Caco-2 (cell line): ENCODE data around the gene SNX4. TPM values are rescaled to one million over a fixed set of nuclear protein-coding genes. Genes with fewer than 3 reads are reported as not detected.

Source experiments
- BruUV-seq: library from RNA; stranded (reverse); fragments of 400-500 nt; replicated peaks from 2 replicates; lab custom pipeline; 2021; lab: Mats Ljungman, UMichigan
- CTCF ChIA-PET: fragments of 300-600 bp; sonication (Branson Sonifier 250); formaldehyde crosslinking; loops from one replicate; lab custom pipeline; 2022; ENCODE audit warnings: antibody characterized with exemption; lab: Charles Lee
- POLR2A ChIA-PET: fragments of 300-600 bp; sonication (Branson Sonifier 250); formaldehyde crosslinking; loops from one replicate; lab custom pipeline; 2022; ENCODE audit warnings: antibody characterized with exemption; lab: Charles Lee
- DNase-seq, 2 experiments: peaks; one replicate each; pipeline versions ENCODE4 v3.0.0 to v3.0.0-alpha.2; 2020 to 2022
- H3K27me3 ChIP-seq: replicated peaks from 2 replicates; pipeline ENCODE4 v1.6.0; 2011; ENCODE audit warnings: low read length; ENCODE audit not compliant: control insufficient read depth, insufficient read depth
- H3K36me3 ChIP-seq: 2 replicates; pipeline ENCODE4 v1.5.1; 2011; ENCODE audit warnings: low read length; ENCODE audit not compliant: control insufficient read depth, insufficient read depth
- H3K4me1 ChIP-seq: fragments of 250-450 bp; sonication (Bioruptor Pico); 2 replicates; pipeline ENCODE4 v1.5.1; 2020; ENCODE audit warnings: mild to moderate bottlenecking
- H3K4me3 ChIP-seq: 2 replicates; pipeline ENCODE4 v1.5.1; 2011; ENCODE audit warnings: low read depth, mild to moderate bottlenecking, control low read depth, low read length
- H3K9me3 ChIP-seq: fragments of 250-450 bp; sonication (Bioruptor Pico); 2 replicates; pipeline ENCODE4 v1.5.1; 2020; ENCODE audit warnings: mild to moderate bottlenecking, moderate library complexity
- H3K27ac Mint-ChIP-seq: one replicate; pipeline ENCODE4 v1.8.0; 2022; ENCODE audit warnings: mixed read lengths; ENCODE audit not compliant: unreplicated experiment
- H3K27me3 Mint-ChIP-seq: one replicate; pipeline ENCODE4 v1.8.0; 2022; ENCODE audit warnings: mixed read lengths; ENCODE audit not compliant: insufficient read depth, unreplicated experiment
- H3K36me3 Mint-ChIP-seq: one replicate; pipeline ENCODE4 v1.8.0; 2022; ENCODE audit warnings: mild to moderate bottlenecking, mixed read lengths; ENCODE audit not compliant: insufficient read depth, unreplicated experiment
- H3K4me1 Mint-ChIP-seq: one replicate; pipeline ENCODE4 v1.8.0; 2022; ENCODE audit warnings: low read depth, mixed read lengths; ENCODE audit not compliant: unreplicated experiment
- H3K4me3 Mint-ChIP-seq: one replicate; pipeline ENCODE4 v1.8.0; 2022; ENCODE audit warnings: mild to moderate bottlenecking, moderate library complexity, mixed read lengths; ENCODE audit not compliant: unreplicated experiment
- H3K9me3 Mint-ChIP-seq: one replicate; pipeline ENCODE4 v1.8.0; 2022; ENCODE audit warnings: mixed read lengths; ENCODE audit not compliant: unreplicated experiment
- intact Hi-C: fragments of 100-400 bp; cut with micrococcal nuclease; formaldehyde crosslinking; loops from one replicate; pipeline ENCODE4 v1.10.0; 2022; ENCODE audit not compliant: unreplicated experiment
- total RNA-seq: library from RNA; stranded (reverse); gene quantifications from 2 replicates; pipeline ENCODE4 v1.2.3, GENCODE V29; 2022
- TF ChIP-seq, protein P1 (sequence below), 2 experiments: fragments of 200-600 bp in 1 of 2; IDR thresholded peaks; 1 replicate in 1 of 2; 2 replicates in 1 of 2; pipeline versions ENCODE4 v1.5.1 to v1.8.0; 2011 to 2022; ENCODE audit warnings: antibody characterized with exemption in 1 of 2, control low read depth in 1 of 2, inconsistent platforms in 1 of 2, low read depth in 1 of 2, low read length in 1 of 2, mild to moderate bottlenecking in 1 of 2, moderate library complexity in 1 of 2; ENCODE audit not compliant: insufficient read depth in 1 of 2, severe bottlenecking in 1 of 2, unreplicated experiment in 1 of 2

SNX4 gene
- total RNA-seq, 1 experiment from 2014 or later = 59.0 TPM

DNA sequence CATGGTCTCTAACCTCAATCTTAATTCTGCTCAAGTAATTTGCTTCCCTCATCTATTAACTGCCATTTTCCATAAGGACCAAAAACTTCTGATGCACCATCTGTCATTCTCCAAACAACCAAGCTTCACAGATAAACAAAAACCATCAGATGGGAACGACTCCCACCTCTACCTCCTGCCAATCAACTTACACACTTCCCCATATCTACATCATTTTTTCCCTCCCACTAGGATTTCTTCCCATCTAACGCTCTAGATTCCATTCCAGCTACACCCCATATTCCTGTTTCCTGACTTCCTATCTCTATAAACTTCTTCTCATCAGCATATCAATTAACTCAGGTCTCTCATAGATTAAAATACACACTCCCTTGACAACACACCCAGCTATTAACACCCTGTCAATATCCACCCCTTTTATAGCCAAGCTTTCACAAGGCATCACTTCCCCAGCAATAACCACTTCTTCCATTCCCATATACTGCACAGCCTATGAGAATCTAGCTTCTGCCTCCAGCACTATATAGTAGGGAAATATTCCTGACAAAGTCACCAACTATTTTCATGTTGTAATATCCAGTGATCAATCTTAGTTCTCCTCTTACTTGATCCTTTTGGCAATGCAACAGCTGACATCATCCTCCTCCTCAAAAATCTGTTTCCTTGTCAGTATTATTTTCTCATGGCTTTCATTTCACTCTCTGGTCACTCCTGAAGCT lies 39.2 kb downstream of the SNX4 start:
- CTCF ChIA-PET = interaction anchor here (0.6 kb wide), 1 partner anchor 157 kb away, joined by 3 read pairs; no protein-coding TSS in a partner anchor
- peaks cover 28% of the 10 kb centered on the region for H3K36me3 Mint-ChIP-seq
- H3K27ac Mint-ChIP-seq = no peak overlapping the region
- peaks cover 11% of the 10 kb centered on the region for H3K4me1 ChIP-seq
- no peak overlapping the region for H3K4me3 ChIP-seq
- peaks cover 2% of the 10 kb centered on the region; the same call in 1 of the 2 replicates for H3K36me3 ChIP-seq
- H3K27me3 Mint-ChIP-seq = no peaks in the 10 kb centered on the region
- no peak for DNase-seq
- no peaks in the 10 kb centered on the region for H3K9me3 ChIP-seq
- H3K4me1 Mint-ChIP-seq = no peaks in the 10 kb centered on the region
- intact Hi-C loops = no loop called here
- H3K4me3 Mint-ChIP-seq = no peak overlapping the region
- H3K27me3 ChIP-seq = no peaks in the 10 kb centered on the region
- H3K9me3 Mint-ChIP-seq = no peaks in the 10 kb centered on the region
- no TSS peak for BruUV-seq
- POLR2A ChIA-PET = interaction anchor here (0.6 kb wide), 1 partner anchor 12 kb away, joined by 4 read pairs; no protein-coding TSS in a partner anchor
- TF ChIP-seq, protein P1, sequence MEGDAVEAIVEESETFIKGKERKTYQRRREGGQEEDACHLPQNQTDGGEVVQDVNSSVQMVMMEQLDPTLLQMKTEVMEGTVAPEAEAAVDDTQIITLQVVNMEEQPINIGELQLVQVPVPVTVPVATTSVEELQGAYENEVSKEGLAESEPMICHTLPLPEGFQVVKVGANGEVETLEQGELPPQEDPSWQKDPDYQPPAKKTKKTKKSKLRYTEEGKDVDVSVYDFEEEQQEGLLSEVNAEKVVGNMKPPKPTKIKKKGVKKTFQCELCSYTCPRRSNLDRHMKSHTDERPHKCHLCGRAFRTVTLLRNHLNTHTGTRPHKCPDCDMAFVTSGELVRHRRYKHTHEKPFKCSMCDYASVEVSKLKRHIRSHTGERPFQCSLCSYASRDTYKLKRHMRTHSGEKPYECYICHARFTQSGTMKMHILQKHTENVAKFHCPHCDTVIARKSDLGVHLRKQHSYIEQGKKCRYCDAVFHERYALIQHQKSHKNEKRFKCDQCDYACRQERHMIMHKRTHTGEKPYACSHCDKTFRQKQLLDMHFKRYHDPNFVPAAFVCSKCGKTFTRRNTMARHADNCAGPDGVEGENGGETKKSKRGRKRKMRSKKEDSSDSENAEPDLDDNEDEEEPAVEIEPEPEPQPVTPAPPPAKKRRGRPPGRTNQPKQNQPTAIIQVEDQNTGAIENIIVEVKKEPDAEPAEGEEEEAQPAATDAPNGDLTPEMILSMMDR (IDR thresholded peaks at IDR 0.05; ENCODE audit: insufficient read depth in 1 of 2, low read depth in 1 of 2, low read length in 1 of 2, severe bottlenecking in 1 of 2, unreplicated experiment in 1 of 2) = no peak

DNA sequence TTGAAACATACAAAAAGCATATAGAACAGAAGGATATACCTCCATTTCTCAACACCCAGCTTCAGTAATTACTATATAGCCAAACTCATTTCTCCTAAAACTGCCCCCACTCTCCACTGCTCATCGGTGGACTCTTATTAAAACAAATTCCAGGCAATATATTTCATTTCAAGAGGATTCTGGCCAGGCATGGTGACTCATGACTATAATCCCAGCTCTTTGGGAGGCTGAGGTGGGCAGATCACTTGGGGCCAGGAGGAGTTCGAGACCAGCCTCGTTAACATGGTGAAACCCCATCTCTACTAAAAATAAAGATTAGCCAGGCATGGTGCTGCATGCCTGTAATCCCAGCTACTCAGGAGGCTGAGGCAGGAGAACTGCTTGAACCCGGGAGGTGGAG lies 40.9 kb downstream of the SNX4 start:
- no peaks in the 10 kb centered on the region for H3K9me3 Mint-ChIP-seq
- POLR2A ChIA-PET = interaction anchor here (0.6 kb wide), 1 partner anchor 13 kb away, joined by 4 read pairs; no protein-coding TSS in a partner anchor

DNA sequence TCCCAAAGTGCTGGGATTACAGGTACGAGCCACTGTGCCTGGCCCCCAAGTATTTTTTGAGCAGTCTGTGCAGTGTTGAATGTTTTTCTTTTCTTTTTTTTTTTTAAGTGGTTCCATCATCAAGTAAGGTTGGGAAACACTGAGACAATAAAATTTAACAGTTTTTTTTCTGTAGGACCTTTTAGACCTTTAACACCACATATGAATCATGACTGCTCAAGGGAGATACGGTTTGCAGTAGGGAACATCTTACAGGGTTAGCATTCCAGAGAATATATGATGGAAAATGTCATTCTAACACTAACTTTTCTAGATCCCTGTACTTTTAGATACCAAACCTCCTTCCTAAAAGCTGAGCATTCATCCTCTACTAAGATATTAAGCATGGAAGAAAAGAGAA lies 41.7 kb downstream of the SNX4 start:
- no peak for DNase-seq
- Histone ChIP-seq H3K27me3 (no peaks in the 10 kb centered on the region), H3K36me3 (peaks cover 2% of the 10 kb centered on the region; the same call in 1 of the 2 replicates), H3K4me3 (no peak overlapping the region), H3K9me3 (no peaks in the 10 kb centered on the region), H3K4me1 (peaks cover 11% of the 10 kb centered on the region)
- TF ChIP-seq, protein P1 (IDR thresholded peaks at IDR 0.05; ENCODE audit: insufficient read depth in 1 of 2, low read depth in 1 of 2, low read length in 1 of 2, severe bottlenecking in 1 of 2, unreplicated experiment in 1 of 2) = no peak
- intact Hi-C loops = no loop called here
- Mint-ChIP-seq H3K4me1 (no peaks in the 10 kb centered on the region), H3K4me3 (no peak overlapping the region), H3K27ac (no peak overlapping the region), H3K9me3 (no peaks in the 10 kb centered on the region), H3K27me3 (no peaks in the 10 kb centered on the region), H3K36me3 (peaks cover 35% of the 10 kb centered on the region)
- BruUV-seq = no TSS peak
- ChIA-PET CTCF (no interaction called here), POLR2A (interaction anchor here (0.6 kb wide), 1 partner anchor 14 kb away, joined by 4 read pairs; no protein-coding TSS in a partner anchor)

More for the DNA sequence above, 40.9 kb downstream of the SNX4 start:
- no TSS peak for BruUV-seq
- CTCF ChIA-PET = no interaction called here
- no peak overlapping the region for H3K4me3 ChIP-seq
- H3K36me3 Mint-ChIP-seq = peaks cover 28% of the 10 kb centered on the region
- H3K27me3 ChIP-seq = no peaks in the 10 kb centered on the region
- H3K9me3 ChIP-seq = no peaks in the 10 kb centered on the region
- TF ChIP-seq, protein P1 (IDR thresholded peaks at IDR 0.05; ENCODE audit: insufficient read depth in 1 of 2, low read depth in 1 of 2, low read length in 1 of 2, severe bottlenecking in 1 of 2, unreplicated experiment in 1 of 2) = no peak
- peaks cover 11% of the 10 kb centered on the region for H3K4me1 ChIP-seq
- no peaks in the 10 kb centered on the region for H3K4me1 Mint-ChIP-seq
- H3K27ac Mint-ChIP-seq = no peak overlapping the region
- H3K36me3 ChIP-seq = peaks cover 2% of the 10 kb centered on the region; the same call in 1 of the 2 replicates
- intact Hi-C loops = no loop called here
- DNase-seq = no peak
- no peaks in the 10 kb centered on the region for H3K27me3 Mint-ChIP-seq
- H3K4me3 Mint-ChIP-seq = no peak overlapping the region
